HL-60 (cell line): Measurements from ENCODE around the gene ANKRD44.

ENCODE experiments used
- GABPA ChIP-seq: IDR thresholded peaks from 2 replicates; pipeline ENCODE4 v1.6.1; 2012; ENCODE audit warnings: low read depth
- POLR2AphosphoS5 ChIP-seq: IDR thresholded peaks from 2 replicates; pipeline ENCODE4 v1.6.1; 2012; ENCODE audit warnings: low read depth
- TF ChIP-seq, protein P1 (sequence below): IDR thresholded peaks from one replicate; pipeline ENCODE4 v1.5.1; 2011; ENCODE audit warnings: low read length, control low read depth, inconsistent platforms; ENCODE audit not compliant: insufficient read depth
- TF ChIP-seq, protein P2 (sequence below): IDR thresholded peaks from 2 replicates; pipeline ENCODE4 v1.6.1; 2012; ENCODE audit warnings: low read depth; ENCODE audit not compliant: insufficient replicate concordance

DNA sequence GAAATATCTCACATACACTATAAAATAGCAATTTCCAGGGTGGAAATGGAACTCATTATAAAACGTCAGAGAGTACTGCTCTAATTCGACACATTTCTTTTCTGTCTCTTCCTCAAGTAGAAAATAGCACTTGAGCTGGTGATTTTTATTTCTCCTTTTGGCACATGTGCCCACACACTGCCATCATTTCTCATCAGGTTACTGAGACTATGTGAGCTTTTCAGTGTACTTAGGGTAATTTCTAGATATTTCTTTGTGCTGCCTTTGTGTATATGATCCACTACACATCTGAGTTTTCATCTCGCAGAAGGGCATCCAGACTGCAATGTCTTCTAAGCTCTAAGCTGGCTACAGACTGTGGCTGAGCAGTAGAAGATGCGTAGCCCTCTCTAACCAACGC is 321.9 kb downstream of the ANKRD44 start:
- TF ChIP-seq, protein P1, sequence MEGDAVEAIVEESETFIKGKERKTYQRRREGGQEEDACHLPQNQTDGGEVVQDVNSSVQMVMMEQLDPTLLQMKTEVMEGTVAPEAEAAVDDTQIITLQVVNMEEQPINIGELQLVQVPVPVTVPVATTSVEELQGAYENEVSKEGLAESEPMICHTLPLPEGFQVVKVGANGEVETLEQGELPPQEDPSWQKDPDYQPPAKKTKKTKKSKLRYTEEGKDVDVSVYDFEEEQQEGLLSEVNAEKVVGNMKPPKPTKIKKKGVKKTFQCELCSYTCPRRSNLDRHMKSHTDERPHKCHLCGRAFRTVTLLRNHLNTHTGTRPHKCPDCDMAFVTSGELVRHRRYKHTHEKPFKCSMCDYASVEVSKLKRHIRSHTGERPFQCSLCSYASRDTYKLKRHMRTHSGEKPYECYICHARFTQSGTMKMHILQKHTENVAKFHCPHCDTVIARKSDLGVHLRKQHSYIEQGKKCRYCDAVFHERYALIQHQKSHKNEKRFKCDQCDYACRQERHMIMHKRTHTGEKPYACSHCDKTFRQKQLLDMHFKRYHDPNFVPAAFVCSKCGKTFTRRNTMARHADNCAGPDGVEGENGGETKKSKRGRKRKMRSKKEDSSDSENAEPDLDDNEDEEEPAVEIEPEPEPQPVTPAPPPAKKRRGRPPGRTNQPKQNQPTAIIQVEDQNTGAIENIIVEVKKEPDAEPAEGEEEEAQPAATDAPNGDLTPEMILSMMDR = no peak
- TF ChIP-seq GABPA (no peak), POLR2AphosphoS5 (no peak)
- TF ChIP-seq, protein P2, sequence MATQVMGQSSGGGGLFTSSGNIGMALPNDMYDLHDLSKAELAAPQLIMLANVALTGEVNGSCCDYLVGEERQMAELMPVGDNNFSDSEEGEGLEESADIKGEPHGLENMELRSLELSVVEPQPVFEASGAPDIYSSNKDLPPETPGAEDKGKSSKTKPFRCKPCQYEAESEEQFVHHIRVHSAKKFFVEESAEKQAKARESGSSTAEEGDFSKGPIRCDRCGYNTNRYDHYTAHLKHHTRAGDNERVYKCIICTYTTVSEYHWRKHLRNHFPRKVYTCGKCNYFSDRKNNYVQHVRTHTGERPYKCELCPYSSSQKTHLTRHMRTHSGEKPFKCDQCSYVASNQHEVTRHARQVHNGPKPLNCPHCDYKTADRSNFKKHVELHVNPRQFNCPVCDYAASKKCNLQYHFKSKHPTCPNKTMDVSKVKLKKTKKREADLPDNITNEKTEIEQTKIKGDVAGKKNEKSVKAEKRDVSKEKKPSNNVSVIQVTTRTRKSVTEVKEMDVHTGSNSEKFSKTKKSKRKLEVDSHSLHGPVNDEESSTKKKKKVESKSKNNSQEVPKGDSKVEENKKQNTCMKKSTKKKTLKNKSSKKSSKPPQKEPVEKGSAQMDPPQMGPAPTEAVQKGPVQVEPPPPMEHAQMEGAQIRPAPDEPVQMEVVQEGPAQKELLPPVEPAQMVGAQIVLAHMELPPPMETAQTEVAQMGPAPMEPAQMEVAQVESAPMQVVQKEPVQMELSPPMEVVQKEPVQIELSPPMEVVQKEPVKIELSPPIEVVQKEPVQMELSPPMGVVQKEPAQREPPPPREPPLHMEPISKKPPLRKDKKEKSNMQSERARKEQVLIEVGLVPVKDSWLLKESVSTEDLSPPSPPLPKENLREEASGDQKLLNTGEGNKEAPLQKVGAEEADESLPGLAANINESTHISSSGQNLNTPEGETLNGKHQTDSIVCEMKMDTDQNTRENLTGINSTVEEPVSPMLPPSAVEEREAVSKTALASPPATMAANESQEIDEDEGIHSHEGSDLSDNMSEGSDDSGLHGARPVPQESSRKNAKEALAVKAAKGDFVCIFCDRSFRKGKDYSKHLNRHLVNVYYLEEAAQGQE = no peak
